ENCODE data around the gene PPL. TPM values are rescaled to one million over a fixed set of nuclear protein-coding genes. Genes with fewer than 3 reads are reported as not detected.
A peak's percentile ranks its signal among the peaks of the same experiment; 100 is the strongest.
"Not testable (repeated sequence)": the region's sequence is repeated elsewhere in the genome, so short reads cannot be mapped to it uniquely, and the experiment has no call there.

Gene PPL
- total RNA-seq, 4 donors from 2014 or later, result 52.2 to 246 (median 200) TPM

GRCh38 chr16:4933433-4933832 is 3.5 kb downstream of the PPL start:
- Histone ChIP-seq H3K9me3 (no peaks in the 10 kb centered on the region), H3K4me3 (no peak overlapping the region), H3K4me1 (peaks cover 0 to 54% (median 13%) of the 10 kb centered on the region in 4 donors), H3K27me3 (peaks cover 0 to 39% of the 10 kb centered on the region in 2 donors), H3K27ac (peak overlapping the region in 1 of 4 donors; percentile 79), H3K36me3 (no peaks in the 10 kb centered on the region)
- no peak for DNase-seq (ENCODE audit: low spot score in 2 of 2)
- no peak for TF ChIP-seq EP300 (IDR thresholded peaks at IDR 0.05)
- TF ChIP-seq CTCF (IDR thresholded peaks at IDR 0.05), result no peak
- TF ChIP-seq POLR2A (IDR thresholded peaks at IDR 0.05), result no peak
- WGBS, 2 donors, result 62 to 63% methylated on average over 8 of the region's 8 CpGs

GRCh38 chr16:4931381-4931780 is 5.6 kb downstream of the PPL start:
- 55 to 71% methylated on average over 6 to 11 of the region's 11 CpGs for WGBS, 2 donors
- no peak for TF ChIP-seq POLR2A (IDR thresholded peaks at IDR 0.05)
- TF ChIP-seq EP300 (IDR thresholded peaks at IDR 0.05), result no peak
- no peak for TF ChIP-seq CTCF (IDR thresholded peaks at IDR 0.05)
- H3K27ac ChIP-seq, result no peak overlapping the region
- peaks cover 0 to 39% (median 6%) of the 10 kb centered on the region in 4 donors for H3K4me1 ChIP-seq
- H3K4me3 ChIP-seq, result no peak overlapping the region
- DNase-seq (ENCODE audit: low spot score in 2 of 2), result no peak
- peaks cover 0 to 15% (median 0%) of the 10 kb centered on the region in 3 donors for H3K36me3 ChIP-seq
- peaks cover 0 to 21% of the 10 kb centered on the region in 2 donors for H3K27me3 ChIP-seq
- H3K9me3 ChIP-seq, result peaks cover 0 to 17% (median 0%) of the 10 kb centered on the region in 4 donors

GRCh38 chr16:4929619-4930018 is 7.3 kb downstream of the PPL start:
- Histone ChIP-seq H3K36me3 (peaks cover 0 to 15% (median 0%) of the 10 kb centered on the region in 3 donors), H3K4me1 (peaks cover 0 to 35% (median 3%) of the 10 kb centered on the region in 4 donors), H3K9me3 (peaks cover 0 to 22% (median 0%) of the 10 kb centered on the region in 4 donors)
- H3K4me3 ChIP-seq; DNase-seq (ENCODE audit: low spot score in 2 of 2); H3K27me3 ChIP-seq; H3K27ac ChIP-seq: not testable (repeated sequence)
- 93 to 96% methylated on average over 4 of the region's 4 CpGs for WGBS, 2 donors

GRCh38 chr16:4928227-4928626 is 8.7 kb downstream of the PPL start:
- no peak overlapping the region for H3K27ac ChIP-seq
- peaks cover 0 to 26% (median 3%) of the 10 kb centered on the region in 4 donors for H3K4me1 ChIP-seq
- H3K4me3 ChIP-seq, result no peak overlapping the region
- H3K27me3 ChIP-seq, result no peaks in the 10 kb centered on the region
- DNase-seq (ENCODE audit: low spot score in 2 of 2), result no peak
- peaks cover 0 to 22% (median 0%) of the 10 kb centered on the region in 4 donors for H3K9me3 ChIP-seq
- peaks cover 0 to 15% (median 0%) of the 10 kb centered on the region in 3 donors for H3K36me3 ChIP-seq
- TF ChIP-seq EP300 (IDR thresholded peaks at IDR 0.05) (no peak), CTCF (IDR thresholded peaks at IDR 0.05) (no peak), POLR2A (IDR thresholded peaks at IDR 0.05) (no peak)
- 85 to 88% methylated on average over 6 of the region's 6 CpGs for WGBS, 2 donors

GRCh38 chr16:4927661-4928060 is 9.3 kb downstream of the PPL start:
- no peak for TF ChIP-seq CTCF (IDR thresholded peaks at IDR 0.05)
- Histone ChIP-seq H3K36me3 (peaks cover 0 to 15% (median 0%) of the 10 kb centered on the region in 3 donors), H3K9me3 (peaks cover 0 to 22% (median 0%) of the 10 kb centered on the region in 4 donors), H3K27ac (no peak overlapping the region), H3K4me3 (no peak overlapping the region), H3K4me1 (peaks cover 0 to 24% (median 3%) of the 10 kb centered on the region in 4 donors), H3K27me3 (no peaks in the 10 kb centered on the region)
- no peak for DNase-seq (ENCODE audit: low spot score in 2 of 2)
- WGBS, 2 donors, result 61 to 75% methylated on average over 2 of the region's 2 CpGs

- TF ChIP-seq POLR2A (IDR thresholded peaks at IDR 0.05) (no peak), CTCF (IDR thresholded peaks at IDR 0.05) (no peak), EP300 (IDR thresholded peaks at IDR 0.05) (no peak)
- Histone ChIP-seq H3K4me3 (no peak overlapping the region), H3K27me3 (no peaks in the 10 kb centered on the region), H3K36me3 (peaks cover 0 to 15% (median 0%) of the 10 kb centered on the region in 3 donors), H3K4me1 (peaks cover 0 to 24% (median 3%) of the 10 kb centered on the region in 4 donors), H3K27ac (no peak overlapping the region), H3K9me3 (peaks cover 0 to 22% (median 0%) of the 10 kb centered on the region in 4 donors)
- WGBS, 2 donors, result 92 to 96% methylated on average over 2 of the region's 2 CpGs
- no peak for DNase-seq (ENCODE audit: low spot score in 2 of 2)
Measured at GRCh38 chr16:4926928-4927327, 10.0 kb downstream of the PPL start.

Data from tibial nerve (tissue), 4 donors.